Activated CD4-positive, alpha-beta T cell treated with anti-CD3 and anti-CD28 coated beads for 24 hours (primary cell): ENCODE data around the gene SELENON.

Source experiments
- DNase-seq, 2 donors: peaks; one replicate each; pipeline ENCODE4 v3.0.0-alpha.2; 2020; ENCODE audit warnings: low read depth in 2 of 2

Gene SELENON

GRCh38 chr1:25794325-25794724 lies 5.7 kb upstream of the SELENON start:
- no peak for DNase-seq

DNA sequence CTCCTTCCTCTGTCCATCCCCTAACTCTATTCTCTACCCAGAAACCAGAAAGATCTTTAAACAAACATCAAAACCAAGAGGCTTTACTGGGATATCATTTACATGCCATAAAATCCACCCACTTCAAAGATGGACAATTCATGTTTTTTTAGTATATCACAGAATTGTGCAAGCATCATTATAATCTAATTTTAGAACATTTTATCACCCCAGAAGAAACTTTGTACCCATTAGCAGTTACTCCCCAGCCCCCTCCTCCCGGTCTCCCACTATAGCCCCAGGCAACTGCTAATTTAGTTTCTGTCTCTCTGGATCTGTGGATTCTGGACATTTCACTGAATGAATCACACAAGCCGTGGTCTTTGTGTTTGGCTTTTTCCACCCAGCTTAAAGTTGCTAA lies 4.8 kb upstream of the SELENON start:
- DNase-seq, result no peak

DNA sequence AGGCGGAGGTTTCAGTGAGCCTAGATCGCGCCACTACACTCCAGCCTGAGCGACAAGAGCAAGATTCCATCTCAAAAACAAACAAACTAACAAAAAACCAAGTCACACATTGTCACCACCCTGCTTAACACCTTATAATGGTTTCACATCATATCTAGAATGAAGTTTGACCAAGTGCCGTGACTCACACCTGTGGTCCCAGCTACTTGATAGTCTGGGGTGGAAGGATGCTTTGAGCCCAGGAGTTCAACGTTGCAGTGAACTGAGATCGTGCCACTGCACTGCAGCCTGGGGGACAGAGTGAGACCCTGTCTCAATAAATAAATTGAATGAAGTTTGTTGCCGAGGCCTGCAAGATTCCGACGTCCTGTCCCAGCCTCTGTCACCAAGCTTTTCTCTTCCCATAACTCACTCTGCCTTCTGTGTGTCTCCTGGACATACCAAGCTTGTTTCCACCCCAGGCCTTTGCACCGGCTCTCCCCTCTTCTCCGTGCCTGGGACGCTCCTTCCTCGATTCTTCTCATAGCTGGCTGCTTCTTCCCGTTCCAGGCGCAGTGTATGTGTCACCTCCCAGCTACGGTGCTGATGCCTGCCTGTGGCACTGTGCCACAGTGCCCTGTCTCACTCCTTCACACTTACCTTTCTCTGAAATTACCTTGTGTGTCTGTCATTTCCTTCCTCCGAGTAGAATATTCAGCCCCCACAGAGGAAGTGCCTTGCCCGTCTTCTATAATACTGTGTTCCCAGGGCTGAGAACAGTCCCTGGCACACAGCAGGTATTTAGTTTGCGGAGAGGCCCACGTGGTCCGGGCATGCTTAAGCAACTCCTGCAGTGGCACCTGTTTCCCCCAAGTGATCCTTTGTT lies 3.8 kb upstream of the SELENON start:
- no peak for DNase-seq

DNA sequence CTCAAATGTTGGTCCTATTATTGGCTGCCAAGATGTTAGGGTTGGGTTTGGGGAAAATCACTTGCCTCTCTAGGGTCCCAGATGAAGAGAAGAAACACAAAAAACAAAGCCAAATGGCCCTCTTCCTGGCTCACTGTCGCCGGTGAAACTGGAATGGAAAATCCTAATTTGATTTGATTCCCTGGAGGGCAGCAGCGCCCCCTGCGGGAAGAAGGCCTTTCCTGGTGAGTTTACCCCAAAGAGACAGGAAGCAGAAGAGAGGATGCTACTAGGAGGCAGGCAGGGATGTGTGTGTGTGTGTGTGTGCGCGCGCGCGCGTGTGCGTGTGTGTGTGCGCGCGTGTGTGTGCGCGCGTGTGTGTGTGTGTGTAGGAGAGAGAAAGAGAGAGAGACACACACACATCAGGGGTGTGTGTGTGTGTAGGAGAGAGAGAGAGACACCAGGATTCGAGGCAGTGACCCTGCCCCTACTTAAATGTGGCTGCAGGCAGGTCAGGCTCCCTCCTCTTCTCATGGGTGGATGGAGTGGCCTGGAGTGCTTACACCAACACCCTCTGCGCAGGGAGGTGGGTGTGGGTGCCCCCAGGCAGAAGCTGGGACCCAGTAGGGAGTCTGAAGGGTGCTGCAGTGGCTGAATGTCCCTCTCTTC lies 3.1 kb upstream of the SELENON start:
- peak; percentile 86 to 88 for DNase-seq

DNA sequence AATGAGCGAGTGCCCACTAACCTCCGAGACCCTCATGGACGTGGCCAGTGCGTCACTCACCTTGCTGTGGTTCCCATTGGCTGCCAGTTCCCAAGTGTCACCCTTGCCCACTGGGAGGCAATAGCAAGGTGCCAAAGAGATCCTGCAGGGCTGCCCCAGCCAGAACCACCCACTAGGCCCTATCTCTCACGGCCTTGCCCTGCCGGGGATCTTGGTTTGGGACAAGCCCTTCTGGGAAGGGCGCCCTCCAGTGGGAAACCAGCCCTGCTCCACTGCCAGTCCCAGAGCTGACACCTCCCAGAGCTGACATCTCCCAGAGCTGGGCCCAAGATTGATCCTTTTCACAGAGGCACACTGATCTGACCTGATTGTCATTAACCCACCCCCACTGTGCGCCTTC lies 2.1 kb upstream of the SELENON start:
- no peak for DNase-seq

DNA sequence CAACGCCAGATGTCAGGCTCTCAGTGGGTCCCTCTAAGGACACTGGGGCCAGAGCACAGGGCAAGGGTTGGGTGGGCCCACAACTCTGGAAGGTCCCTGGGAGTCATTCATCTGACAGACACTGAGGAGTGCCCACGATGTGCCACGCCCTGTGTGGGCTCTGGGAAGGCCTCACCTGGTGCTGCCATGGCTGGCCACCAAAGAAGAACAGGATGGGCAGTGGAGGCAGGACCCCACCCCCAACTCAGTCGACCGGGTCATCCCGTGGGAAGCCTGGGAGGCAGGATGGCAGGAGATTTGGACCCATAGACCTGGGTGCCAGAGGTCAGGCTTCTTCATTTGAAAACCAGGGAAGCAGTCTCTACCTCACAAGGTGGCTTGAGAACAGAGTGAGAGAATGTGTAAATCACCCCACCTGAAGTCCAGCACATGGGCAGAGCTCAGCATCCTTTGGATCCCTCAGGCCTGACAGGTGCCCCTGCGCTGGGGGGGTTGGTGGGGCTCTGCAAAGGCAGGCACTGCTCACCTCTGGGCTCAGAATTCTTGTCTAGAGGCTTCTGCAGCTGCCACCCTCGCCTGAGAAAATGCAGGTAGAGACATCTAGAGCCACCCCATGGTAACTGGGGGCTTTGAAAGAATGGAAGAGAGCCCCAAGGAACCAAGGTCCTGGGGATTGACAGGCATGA lies 1.2 kb upstream of the SELENON start:
- no peak for DNase-seq

DNA sequence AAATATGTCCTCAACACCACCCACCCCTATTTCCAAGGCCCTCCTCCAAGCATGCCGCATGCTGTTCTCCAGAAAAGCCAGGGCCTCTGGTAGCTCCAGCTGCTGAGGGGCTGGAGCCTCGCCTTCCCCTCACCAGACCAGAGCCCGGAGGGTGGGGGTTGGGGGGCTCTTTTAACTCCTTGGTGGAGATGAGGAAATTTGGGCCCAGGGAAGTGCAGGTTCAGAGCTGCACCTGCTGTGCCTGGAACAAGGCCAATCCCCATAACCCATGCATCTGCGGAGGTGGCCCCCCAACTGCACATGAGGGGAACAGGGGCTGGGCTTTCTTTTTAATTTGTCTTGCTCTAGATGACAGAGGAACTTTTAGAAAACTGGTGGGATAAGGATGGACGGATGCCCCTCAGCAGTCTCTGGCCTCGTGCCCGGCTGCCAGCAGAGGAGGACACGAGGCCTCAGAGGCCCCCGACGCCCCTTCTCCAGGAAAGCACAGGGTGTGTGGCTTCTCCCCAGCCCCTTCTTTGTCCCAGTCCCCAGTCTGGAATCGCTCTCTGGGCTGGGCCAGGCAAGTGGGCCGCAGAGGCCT lies 550 bp upstream of the SELENON start:
- DNase-seq, result no peak

GRCh38 chr1:25800703-25801377 lies 847 bp downstream of the SELENON start:
- DNase-seq, result no peak

DNA sequence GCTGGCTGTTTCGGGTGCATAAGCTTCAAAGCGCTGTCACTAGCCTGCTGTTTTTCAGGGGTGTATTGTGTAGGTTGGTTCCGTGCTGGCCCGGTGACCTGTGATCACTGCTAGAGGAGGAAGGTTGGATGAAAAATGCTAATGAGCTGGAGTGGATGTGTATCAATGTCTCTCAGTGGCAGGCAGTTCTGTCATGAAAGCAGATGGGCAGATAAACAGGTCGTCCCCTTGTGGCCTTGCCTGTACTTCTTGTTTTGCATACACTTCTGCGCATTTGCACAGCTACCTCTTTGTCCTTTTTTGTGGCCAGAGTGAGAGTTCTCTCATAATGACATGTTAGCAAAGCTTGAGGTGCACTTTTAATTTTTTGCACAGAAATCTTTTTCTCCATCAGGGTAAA lies 2.9 kb downstream of the SELENON start:
- DNase-seq, result no peak

- no peak for DNase-seq
These were observed 3.4 kb downstream of the SELENON start for GRCh38 chr1:25803368-25803767.

DNA sequence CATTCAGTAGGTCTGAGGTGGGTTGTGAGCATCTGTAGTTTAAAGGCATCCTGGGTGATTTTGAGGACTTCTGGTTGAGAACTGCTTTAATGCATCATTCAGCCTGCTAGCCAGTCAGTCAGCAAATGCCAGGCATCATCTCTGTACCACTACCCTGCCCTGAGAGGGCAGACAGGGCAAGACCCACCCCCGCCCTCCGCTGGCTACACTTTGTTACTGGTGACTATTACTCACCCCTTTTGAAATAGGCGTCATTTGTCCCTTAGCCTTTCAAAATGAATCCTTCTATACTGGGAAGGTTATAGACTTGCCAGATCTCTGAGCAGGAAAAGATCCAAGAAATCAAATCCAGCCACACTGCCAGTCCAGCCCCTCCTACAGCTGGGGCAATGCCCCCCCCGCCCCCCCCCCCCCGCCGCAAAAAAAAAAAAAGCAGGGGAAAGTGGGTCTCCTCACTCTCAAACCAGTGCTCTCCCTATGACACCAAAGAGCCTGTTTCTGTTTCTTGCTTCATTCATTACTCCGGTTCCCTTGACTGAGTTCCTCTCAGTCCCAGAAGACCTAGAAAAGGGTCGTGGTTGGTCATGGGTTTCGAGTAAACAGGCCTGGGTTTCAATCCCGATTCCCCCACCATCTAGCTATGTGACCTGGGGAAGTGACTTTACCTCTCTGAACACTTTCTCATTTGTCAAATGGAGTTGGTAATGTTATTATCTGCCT lies 4.4 kb downstream of the SELENON start:
- no peak for DNase-seq

DNA sequence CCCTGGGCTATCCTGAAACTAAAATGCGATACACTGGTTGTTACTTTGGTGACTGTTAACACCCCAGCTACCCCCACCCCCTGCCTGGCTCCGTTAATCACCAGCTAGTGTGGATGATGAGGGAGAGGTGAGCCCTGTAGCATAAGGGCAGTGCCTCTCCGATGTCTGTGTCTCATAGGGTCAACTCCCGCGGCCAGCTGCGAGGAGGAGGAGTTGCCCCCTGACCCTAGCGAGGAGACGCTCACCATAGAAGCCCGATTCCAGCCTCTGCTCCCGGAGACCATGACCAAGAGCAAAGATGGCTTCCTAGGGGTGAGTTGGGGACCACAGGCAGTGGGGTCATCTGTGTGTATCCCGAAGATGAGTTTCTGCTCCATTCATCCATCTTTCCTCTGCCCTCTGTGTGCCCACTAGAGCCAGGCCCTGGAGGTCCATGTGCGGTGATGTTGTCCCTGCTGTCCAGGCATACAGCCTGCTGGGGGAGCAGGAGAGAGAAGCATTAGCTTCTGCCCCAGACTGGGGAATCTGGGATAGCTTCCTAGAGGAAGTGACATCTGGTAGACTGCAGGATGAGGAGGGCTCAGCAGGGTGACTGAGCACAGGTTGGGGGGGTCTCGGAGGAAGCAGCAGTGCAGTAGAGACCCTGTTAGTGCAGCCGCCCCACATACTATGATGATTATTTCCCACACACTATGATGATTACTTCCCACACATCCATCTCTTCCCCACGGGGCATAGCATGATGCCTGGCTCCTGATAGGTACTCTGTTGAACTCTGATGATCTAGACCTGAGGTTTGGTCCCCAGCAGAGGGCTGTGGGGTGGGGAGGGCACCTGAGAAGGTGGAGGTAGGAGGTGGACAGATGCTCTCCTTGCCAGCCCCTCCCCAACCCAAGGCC lies 5.2 kb downstream of the SELENON start:
- DNase-seq, result no peak

GRCh38 chr1:25805863-25806225 lies 5.9 kb downstream of the SELENON start:
- DNase-seq, result no peak

DNA sequence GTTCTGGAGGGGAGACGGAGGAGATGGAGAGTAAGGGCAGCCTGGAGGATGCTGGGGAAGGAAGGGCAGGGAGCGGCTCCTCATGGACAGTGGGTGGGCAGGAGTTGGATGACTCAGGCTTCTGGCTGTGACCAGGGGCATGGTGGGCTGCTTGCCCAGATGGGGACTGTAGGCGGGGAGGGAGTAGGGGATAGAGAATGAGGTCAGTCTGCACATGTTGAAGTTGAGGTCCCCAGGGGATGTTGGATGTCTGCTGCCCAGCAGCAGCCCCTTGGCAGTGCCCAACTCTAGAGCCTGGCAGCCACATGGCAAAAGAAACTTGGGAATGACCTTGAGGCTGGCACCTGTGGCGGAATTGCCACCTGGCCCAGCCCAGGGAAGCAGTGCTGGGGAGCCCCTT lies 6.4 kb downstream of the SELENON start:
- DNase-seq, result no peak

DNA sequence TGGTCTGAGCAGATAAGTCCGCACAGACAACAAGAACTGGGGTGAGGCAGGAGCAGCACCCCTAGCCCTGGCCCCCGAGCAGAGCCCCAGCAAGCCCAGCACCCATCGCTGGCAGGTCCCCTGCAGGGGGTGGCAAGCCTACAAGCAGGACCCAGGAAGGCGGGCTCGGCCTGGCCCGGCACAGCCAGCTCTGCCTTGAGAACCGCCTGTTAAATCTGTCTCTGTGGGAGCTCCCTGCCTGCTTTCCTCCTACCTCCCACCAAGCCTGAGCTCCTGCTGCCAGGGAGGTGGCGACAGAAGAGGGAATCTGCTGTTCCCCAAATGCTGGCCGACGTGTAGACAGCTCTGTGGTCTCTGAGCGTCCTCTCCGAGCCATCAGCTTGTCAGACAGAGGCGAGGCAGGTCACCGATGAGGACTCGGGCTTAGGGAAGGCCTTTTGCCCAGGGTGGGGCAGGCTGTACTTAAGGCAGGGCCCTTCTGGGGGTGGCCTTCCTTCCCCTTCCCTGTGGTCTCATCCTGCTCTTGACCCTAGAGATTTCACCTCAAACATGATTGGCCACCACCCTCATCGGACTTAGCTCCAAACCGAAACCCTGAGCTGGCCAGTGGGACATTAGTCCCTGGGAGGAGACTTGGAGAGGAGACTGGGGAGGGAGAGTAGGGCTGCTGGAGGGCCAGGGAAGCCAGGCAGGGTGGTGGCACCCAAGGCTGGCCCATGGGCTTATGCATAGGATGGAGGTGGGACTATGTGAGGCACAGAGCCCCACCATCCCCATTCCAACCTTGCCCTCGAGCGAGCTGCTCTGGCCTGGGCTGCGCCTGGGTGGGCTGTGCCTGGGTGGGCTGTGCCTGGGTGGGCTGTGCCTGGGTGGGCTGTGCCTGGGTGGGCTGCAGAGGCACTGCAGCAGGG lies 7.7 kb downstream of the SELENON start:
- no peak for DNase-seq

- no peak for DNase-seq
These were observed 8.7 kb downstream of the SELENON start for GRCh38 chr1:25808481-25809244.

DNA sequence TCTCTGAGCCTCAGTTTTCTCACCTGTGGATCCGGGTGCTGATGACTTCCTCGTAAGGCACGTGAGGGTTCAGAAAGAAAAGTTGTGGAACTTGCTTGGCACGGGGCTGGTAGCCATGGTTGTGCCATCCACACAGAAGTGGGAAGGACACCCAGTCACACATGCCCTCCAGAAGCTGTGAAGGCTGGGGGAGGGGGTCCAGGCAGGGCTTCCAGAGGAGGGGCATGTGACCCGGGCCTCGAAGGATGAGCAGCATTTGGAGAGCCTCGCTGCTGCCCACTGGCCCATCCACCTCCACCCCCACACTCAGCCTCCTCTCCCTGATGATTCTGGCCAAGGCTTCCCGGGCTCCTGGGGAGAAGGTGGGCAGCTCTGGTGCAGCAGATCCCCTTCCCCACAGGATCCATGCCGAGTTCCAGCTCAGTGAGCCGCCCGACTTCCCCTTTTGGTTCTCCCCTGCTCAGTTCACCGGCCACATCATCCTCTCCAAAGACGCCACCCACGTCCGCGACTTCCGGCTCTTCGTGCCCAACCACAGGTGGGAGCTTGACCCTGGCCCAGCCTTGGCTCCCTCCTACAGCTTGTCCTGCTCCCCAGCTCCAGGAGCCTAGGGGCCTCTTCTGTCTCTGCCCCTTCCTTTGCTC lies 9.4 kb downstream of the SELENON start:
- DNase-seq, result no peak

DNA sequence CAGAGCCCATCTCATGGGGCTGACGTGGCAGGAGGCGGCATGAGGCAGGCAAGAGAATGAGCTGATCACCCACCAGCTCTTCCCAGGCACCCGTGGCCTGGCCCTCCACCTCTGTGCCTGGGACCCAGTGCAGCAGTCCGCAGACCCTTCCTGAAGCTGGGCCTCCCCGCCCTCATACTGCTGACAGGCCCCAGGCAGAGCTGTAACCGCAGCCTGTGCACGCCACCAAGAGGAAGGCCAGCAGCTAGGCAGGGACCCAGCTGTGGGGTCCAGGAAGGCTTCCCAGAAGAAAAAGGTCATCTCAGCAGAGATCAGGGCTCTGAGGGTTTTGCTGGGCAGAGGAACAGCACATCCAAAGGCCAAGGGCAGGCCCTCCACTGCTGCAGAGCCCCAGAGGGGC lies 9.9 kb downstream of the SELENON start:
- DNase-seq, result no peak
